Transverse colon (tissue), 3 donors: Measurements from ENCODE around the gene ELN.

Experiments
- EP300 ChIP-seq: sonication (generic); formaldehyde crosslinking; IDR thresholded peaks from one replicate; pipeline ENCODE4 v1.6.1; 2017; ENCODE audit warnings: antibody characterized with exemption, low read depth
- POLR2A ChIP-seq: fragments of 450-650 bp; IDR thresholded peaks from one replicate; pipeline ENCODE4 v1.6.1; 2016; ENCODE audit warnings: antibody characterized with exemption, mild to moderate bottlenecking, moderate library complexity
- TF ChIP-seq, protein P1 (sequence below), 5 experiments: fragments of 200-600 bp in 3 of 5; fragments of 450-650 bp in 2 of 5; sonication (generic) in 3 of 5; IDR thresholded peaks; 1 replicate in 2 of 5; 2 replicates in 3 of 5; pipeline ENCODE4 v1.5.1; 2016 to 2017; ENCODE audit warnings: antibody characterized with exemption in 5 of 5, inconsistent platforms in 3 of 5, mild to moderate bottlenecking in 2 of 5, moderate library complexity in 1 of 5

DNA sequence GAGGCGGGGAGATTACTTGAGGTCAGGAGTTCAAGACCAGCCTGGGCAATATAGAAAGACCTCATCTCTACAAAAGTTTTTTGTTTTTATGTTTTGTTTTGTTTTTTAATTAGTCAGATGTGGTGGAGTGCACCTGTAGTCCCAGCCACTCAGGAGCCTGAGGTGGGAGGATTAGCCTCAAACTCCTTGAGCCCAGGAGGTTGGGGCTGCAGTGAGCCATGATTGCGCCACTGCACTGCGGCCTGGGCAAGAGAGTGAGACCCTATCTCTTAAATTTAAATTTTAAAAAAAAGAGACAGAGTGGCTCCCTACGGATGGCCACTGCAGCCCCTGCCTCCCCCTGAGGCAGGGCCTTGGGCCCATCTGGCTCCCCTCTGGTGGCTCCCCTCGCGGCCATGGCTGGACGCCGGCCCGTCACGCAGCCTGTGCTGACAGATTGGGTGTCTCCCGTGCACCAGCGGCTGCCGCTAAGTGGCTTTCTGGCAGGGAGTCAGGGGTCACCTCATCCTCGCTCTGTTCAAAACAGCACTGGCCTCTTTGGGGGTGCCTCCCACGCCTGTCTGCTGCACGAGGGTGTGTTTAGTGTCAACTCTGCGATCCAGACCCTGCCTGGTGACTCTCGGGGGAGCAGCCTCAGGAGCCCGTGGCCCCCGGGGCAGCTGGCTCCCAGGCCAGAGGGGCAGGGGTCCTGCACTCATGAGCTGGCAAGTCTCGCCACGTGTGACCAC, 44.4 kb upstream of the ELN start:
- TF ChIP-seq EP300: no peak
- TF ChIP-seq, protein P1, sequence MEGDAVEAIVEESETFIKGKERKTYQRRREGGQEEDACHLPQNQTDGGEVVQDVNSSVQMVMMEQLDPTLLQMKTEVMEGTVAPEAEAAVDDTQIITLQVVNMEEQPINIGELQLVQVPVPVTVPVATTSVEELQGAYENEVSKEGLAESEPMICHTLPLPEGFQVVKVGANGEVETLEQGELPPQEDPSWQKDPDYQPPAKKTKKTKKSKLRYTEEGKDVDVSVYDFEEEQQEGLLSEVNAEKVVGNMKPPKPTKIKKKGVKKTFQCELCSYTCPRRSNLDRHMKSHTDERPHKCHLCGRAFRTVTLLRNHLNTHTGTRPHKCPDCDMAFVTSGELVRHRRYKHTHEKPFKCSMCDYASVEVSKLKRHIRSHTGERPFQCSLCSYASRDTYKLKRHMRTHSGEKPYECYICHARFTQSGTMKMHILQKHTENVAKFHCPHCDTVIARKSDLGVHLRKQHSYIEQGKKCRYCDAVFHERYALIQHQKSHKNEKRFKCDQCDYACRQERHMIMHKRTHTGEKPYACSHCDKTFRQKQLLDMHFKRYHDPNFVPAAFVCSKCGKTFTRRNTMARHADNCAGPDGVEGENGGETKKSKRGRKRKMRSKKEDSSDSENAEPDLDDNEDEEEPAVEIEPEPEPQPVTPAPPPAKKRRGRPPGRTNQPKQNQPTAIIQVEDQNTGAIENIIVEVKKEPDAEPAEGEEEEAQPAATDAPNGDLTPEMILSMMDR (IDR thresholded peaks at IDR 0.05): no peak
- TF ChIP-seq POLR2A: no peak
